ENCODE measurements around the gene WWOX. TPM values are rescaled to one million over a fixed set of nuclear protein-coding genes. Genes with fewer than 3 reads are reported as not detected.

The WWOX gene
- polyA plus RNA-seq, 1 donor from 2014 or later: 25.6 TPM

DNA sequence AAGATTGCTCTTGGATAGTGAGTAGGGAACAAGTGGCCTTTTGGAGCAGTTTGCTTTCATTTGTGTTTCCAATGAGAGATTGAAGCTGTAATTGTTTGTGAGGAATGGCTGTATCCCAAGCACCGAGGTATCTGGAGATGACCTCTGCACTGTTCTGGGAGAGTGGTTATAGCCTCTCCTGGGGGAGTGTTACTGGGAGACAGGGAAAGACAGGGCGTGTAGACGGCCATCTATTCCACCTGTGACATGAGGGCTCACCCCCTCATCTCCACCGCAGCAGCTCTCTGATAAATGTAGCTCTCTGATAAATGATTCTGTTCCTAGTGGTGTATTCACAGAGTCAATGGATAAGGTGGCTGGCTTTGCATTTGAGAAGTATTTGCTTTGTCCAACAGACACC is 1107.4 kb downstream of the WWOX start:
- TF ChIP-seq POLR2AphosphoS5 (IDR thresholded peaks at IDR 0.05): no peak
- no peak for TF ChIP-seq TAF1 (IDR thresholded peaks at IDR 0.05; ENCODE audit: low read depth)
- H3K9ac ChIP-seq (ENCODE audit: low read length): no peak overlapping the region
- H3K27me3 ChIP-seq (ENCODE audit: insufficient read depth, low read depth, low read length): no peaks in the 10 kb centered on the region
- H3K36me3 ChIP-seq (ENCODE audit: insufficient read depth, low read length): no peaks in the 10 kb centered on the region
- H3F3A ChIP-seq (ENCODE audit: insufficient read depth, low read length, poor library complexity, severe bottlenecking): no peaks in the 10 kb centered on the region
- H3K9me2 ChIP-seq (ENCODE audit: insufficient read depth, low read length): no peaks in the 10 kb centered on the region
- no peak overlapping the region for H2AFZ ChIP-seq (ENCODE audit: low read depth, low read length)
- no peaks in the 10 kb centered on the region for H4K20me1 ChIP-seq (ENCODE audit: insufficient read depth)
- H3K79me2 ChIP-seq (replicated peaks; ENCODE audit: insufficient read depth, low read length): no peaks in the 10 kb centered on the region
- H3K4me2 ChIP-seq (ENCODE audit: low read length): no peak overlapping the region
- H3K9me3 ChIP-seq (ENCODE audit: low read length): no peaks in the 10 kb centered on the region
- H3K4me3 ChIP-seq (ENCODE audit: low read length): no peak overlapping the region
- H3K27ac ChIP-seq (ENCODE audit: low read length): no peak overlapping the region

DNA sequence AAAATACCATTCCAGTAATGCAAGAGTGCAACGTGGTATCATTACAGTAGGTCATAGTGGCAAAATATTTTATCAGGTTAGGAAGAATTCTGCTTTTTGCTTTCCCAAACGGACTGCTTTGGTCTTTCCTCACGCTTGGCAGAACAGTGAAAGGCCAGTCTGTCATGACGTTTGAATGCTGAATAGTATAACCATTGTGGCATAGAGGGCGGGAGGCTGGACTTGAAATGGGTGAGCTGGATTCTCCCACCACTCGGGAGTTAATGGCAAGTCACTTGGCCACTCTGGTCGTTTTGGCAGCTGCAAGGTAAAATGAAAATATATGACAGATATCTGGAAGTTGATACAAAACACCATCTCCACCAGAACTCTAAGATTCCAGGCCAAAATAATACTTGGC is 1109.9 kb downstream of the WWOX start:
- no peaks in the 10 kb centered on the region for H3K9me2 ChIP-seq (ENCODE audit: insufficient read depth, low read length)
- no peak overlapping the region for H2AFZ ChIP-seq (ENCODE audit: low read depth, low read length)
- no peak overlapping the region for H3K4me2 ChIP-seq (ENCODE audit: low read length)
- H4K20me1 ChIP-seq (ENCODE audit: insufficient read depth): no peaks in the 10 kb centered on the region
- no peaks in the 10 kb centered on the region for H3K9me3 ChIP-seq (ENCODE audit: low read length)
- H3K36me3 ChIP-seq (ENCODE audit: insufficient read depth, low read length): no peaks in the 10 kb centered on the region
- no peak overlapping the region for H3K4me3 ChIP-seq (ENCODE audit: low read length)
- H3K27ac ChIP-seq (ENCODE audit: low read length): no peak overlapping the region
- no peaks in the 10 kb centered on the region for H3K79me2 ChIP-seq (replicated peaks; ENCODE audit: insufficient read depth, low read length)
- H3K27me3 ChIP-seq (ENCODE audit: insufficient read depth, low read depth, low read length): no peaks in the 10 kb centered on the region
- no peaks in the 10 kb centered on the region for H3F3A ChIP-seq (ENCODE audit: insufficient read depth, low read length, poor library complexity, severe bottlenecking)
- H3K9ac ChIP-seq (ENCODE audit: low read length): no peak overlapping the region
- no peak for TF ChIP-seq SMC3 (conservative IDR thresholded peaks at IDR 0.05; ENCODE audit: poor library complexity)
- no peak for TF ChIP-seq EP300 (conservative IDR thresholded peaks at IDR 0.05; ENCODE audit: poor library complexity, severe bottlenecking)
- no peak for TF ChIP-seq MXI1 (conservative IDR thresholded peaks at IDR 0.05; ENCODE audit: poor library complexity, severe bottlenecking)
- TF ChIP-seq, protein P1, sequence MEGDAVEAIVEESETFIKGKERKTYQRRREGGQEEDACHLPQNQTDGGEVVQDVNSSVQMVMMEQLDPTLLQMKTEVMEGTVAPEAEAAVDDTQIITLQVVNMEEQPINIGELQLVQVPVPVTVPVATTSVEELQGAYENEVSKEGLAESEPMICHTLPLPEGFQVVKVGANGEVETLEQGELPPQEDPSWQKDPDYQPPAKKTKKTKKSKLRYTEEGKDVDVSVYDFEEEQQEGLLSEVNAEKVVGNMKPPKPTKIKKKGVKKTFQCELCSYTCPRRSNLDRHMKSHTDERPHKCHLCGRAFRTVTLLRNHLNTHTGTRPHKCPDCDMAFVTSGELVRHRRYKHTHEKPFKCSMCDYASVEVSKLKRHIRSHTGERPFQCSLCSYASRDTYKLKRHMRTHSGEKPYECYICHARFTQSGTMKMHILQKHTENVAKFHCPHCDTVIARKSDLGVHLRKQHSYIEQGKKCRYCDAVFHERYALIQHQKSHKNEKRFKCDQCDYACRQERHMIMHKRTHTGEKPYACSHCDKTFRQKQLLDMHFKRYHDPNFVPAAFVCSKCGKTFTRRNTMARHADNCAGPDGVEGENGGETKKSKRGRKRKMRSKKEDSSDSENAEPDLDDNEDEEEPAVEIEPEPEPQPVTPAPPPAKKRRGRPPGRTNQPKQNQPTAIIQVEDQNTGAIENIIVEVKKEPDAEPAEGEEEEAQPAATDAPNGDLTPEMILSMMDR (IDR thresholded peaks at IDR 0.05; ENCODE audit: poor library complexity, severe bottlenecking): no peak
- TF ChIP-seq, protein P2, sequence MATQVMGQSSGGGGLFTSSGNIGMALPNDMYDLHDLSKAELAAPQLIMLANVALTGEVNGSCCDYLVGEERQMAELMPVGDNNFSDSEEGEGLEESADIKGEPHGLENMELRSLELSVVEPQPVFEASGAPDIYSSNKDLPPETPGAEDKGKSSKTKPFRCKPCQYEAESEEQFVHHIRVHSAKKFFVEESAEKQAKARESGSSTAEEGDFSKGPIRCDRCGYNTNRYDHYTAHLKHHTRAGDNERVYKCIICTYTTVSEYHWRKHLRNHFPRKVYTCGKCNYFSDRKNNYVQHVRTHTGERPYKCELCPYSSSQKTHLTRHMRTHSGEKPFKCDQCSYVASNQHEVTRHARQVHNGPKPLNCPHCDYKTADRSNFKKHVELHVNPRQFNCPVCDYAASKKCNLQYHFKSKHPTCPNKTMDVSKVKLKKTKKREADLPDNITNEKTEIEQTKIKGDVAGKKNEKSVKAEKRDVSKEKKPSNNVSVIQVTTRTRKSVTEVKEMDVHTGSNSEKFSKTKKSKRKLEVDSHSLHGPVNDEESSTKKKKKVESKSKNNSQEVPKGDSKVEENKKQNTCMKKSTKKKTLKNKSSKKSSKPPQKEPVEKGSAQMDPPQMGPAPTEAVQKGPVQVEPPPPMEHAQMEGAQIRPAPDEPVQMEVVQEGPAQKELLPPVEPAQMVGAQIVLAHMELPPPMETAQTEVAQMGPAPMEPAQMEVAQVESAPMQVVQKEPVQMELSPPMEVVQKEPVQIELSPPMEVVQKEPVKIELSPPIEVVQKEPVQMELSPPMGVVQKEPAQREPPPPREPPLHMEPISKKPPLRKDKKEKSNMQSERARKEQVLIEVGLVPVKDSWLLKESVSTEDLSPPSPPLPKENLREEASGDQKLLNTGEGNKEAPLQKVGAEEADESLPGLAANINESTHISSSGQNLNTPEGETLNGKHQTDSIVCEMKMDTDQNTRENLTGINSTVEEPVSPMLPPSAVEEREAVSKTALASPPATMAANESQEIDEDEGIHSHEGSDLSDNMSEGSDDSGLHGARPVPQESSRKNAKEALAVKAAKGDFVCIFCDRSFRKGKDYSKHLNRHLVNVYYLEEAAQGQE (IDR thresholded peaks at IDR 0.05; ENCODE audit: borderline replicate concordance): no peak
- no peak for TF ChIP-seq RAD21 (conservative IDR thresholded peaks at IDR 0.05)
- TF ChIP-seq TAF1 (IDR thresholded peaks at IDR 0.05; ENCODE audit: low read depth): no peak
- no peak for TF ChIP-seq EZH2 (IDR thresholded peaks at IDR 0.05; ENCODE audit: borderline replicate concordance, insufficient read depth, low read length, poor library complexity, severe bottlenecking)
- no peak for TF ChIP-seq POLR2AphosphoS5 (IDR thresholded peaks at IDR 0.05)

DNA sequence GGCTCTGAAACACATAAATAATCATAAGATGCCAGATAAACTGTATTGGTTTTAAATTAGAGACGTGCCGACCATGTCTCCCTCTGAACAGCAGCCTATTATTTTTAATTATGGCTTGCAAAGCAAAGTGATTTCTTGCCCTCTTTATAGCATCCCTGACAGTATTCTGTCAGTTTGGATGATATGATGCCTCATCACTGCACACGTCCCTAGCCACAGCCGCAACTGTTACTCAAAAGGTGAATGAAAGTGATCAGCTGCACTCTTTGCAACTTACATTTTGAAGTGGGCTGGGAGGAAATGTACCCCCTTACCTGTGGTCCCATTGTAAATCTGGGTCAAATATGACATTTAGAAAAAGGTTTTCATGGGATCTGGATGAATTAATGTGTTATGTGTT is 1111.2 kb downstream of the WWOX start:
- Histone ChIP-seq H4K20me1 (ENCODE audit: insufficient read depth) (no peaks in the 10 kb centered on the region), H3K9me2 (ENCODE audit: insufficient read depth, low read length) (no peaks in the 10 kb centered on the region), H3K27ac (ENCODE audit: low read length) (no peak overlapping the region), H3K9me3 (ENCODE audit: low read length) (no peaks in the 10 kb centered on the region), H3K9ac (ENCODE audit: low read length) (no peak overlapping the region), H3K36me3 (ENCODE audit: insufficient read depth, low read length) (no peaks in the 10 kb centered on the region), H3K27me3 (ENCODE audit: insufficient read depth, low read depth, low read length) (no peaks in the 10 kb centered on the region), H3F3A (ENCODE audit: insufficient read depth, low read length, poor library complexity, severe bottlenecking) (no peaks in the 10 kb centered on the region), H3K79me2 (replicated peaks; ENCODE audit: insufficient read depth, low read length) (no peaks in the 10 kb centered on the region), H2AFZ (ENCODE audit: low read depth, low read length) (no peak overlapping the region), H3K4me2 (ENCODE audit: low read length) (no peak overlapping the region), H3K4me3 (ENCODE audit: low read length) (no peak overlapping the region)
- TF ChIP-seq SMC3 (conservative IDR thresholded peaks at IDR 0.05; ENCODE audit: poor library complexity) (no peak), RAD21 (conservative IDR thresholded peaks at IDR 0.05) (no peak), POLR2AphosphoS5 (IDR thresholded peaks at IDR 0.05) (no peak), EZH2 (IDR thresholded peaks at IDR 0.05; ENCODE audit: borderline replicate concordance, insufficient read depth, low read length, poor library complexity, severe bottlenecking) (no peak), TAF1 (IDR thresholded peaks at IDR 0.05; ENCODE audit: low read depth) (no peak)

Data from neural cell (in vitro differentiated cells).